Colonic mucosa (tissue), 4 donors: ENCODE data around the gene DSG2. TPM values are rescaled to one million over a fixed set of nuclear protein-coding genes. Genes with fewer than 3 reads are reported as not detected.
"Not testable (repeated sequence)": the region's sequence is repeated elsewhere in the genome, so short reads cannot be mapped to it uniquely, and the experiment has no call there.

Source experiments
- DNase-seq: peaks from one replicate; pipeline ENCODE4 v3.0.0-alpha.2; 2020
- H3K27ac ChIP-seq: fragments of 200-600 bp; one replicate; pipeline ENCODE4 v1.8.0; 2021
- H3K27me3 ChIP-seq: fragments of 200-600 bp; one replicate; pipeline ENCODE4 v1.8.0; 2021
- H3K36me3 ChIP-seq: fragments of 200-600 bp; one replicate; pipeline ENCODE4 v1.8.0; 2021
- H3K4me1 ChIP-seq: fragments of 200-600 bp; one replicate; pipeline ENCODE4 v1.8.0; 2021; ENCODE audit warnings: mild to moderate bottlenecking
- H3K4me3 ChIP-seq: fragments of 200-600 bp; one replicate; pipeline ENCODE4 v1.8.0; 2021
- H3K9ac ChIP-seq, 2 donors: one replicate each; pipeline ENCODE4 v1.7.0; 2013; ENCODE audit warnings: control low read depth in 2 of 2, low read depth in 2 of 2, low read length in 2 of 2
- H3K9me3 ChIP-seq: fragments of 200-600 bp; one replicate; pipeline ENCODE4 v1.8.0; 2021
- intact Hi-C: fragments of 100-400 bp; cut with DNase I; formaldehyde crosslinking; loops from one replicate; pipeline ENCODE4 v1.14.1; 2022
- total RNA-seq, 2 donors: library from RNA; stranded (reverse); fragmentation: NEBNext Ultra II Directional in 1 of 2; extraction: Animal tissue kit (Norgen Biotek cat#: 25700) in 1 of 2; gene quantifications; one replicate each; pipeline ENCODE4 v1.2.1, GENCODE V29; 2021
- TF ChIP-seq, protein P1 (sequence below): fragments of 200-600 bp; IDR thresholded peaks from one replicate; pipeline ENCODE4 v1.8.0; 2022; ENCODE audit warnings: antibody characterized with exemption, mild to moderate bottlenecking
- donor health status: healthy.
- donor health status: DM: no; HTN: no; CAD: no.
- donor health status: DM: no; HTN: no; CAD: no.

DSG2 gene
- total RNA-seq, 2 donors from 2014 or later: 237 to 308 TPM

DNA sequence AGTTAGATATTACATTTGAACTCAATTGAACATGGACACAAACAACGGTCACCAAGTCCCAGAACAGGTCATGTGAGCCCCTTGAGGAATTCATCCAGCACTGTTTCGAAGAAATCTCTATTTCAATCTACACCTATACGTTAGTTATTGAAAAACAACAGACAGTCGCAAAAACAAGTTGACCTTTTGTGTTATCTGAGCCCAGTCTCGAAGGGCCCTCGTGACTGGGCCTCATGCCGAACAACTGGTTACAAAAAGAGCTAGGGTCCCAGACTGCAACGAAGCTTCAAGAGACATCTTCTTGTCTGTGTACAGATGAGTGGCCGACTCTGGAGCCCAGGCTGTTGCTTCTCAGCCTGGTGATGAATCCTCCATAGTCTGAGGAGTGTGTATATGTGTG lies 5.3 kb upstream of the DSG2 start:
- Histone ChIP-seq H3K27ac (no peak overlapping the region), H3K9me3 (no peaks in the 10 kb centered on the region), H3K9ac (no peak overlapping the region), H3K4me1 (no peaks in the 10 kb centered on the region), H3K36me3 (no peaks in the 10 kb centered on the region), H3K4me3 (no peak overlapping the region), H3K27me3 (no peaks in the 10 kb centered on the region)
- no peak for DNase-seq
- TF ChIP-seq, protein P1, sequence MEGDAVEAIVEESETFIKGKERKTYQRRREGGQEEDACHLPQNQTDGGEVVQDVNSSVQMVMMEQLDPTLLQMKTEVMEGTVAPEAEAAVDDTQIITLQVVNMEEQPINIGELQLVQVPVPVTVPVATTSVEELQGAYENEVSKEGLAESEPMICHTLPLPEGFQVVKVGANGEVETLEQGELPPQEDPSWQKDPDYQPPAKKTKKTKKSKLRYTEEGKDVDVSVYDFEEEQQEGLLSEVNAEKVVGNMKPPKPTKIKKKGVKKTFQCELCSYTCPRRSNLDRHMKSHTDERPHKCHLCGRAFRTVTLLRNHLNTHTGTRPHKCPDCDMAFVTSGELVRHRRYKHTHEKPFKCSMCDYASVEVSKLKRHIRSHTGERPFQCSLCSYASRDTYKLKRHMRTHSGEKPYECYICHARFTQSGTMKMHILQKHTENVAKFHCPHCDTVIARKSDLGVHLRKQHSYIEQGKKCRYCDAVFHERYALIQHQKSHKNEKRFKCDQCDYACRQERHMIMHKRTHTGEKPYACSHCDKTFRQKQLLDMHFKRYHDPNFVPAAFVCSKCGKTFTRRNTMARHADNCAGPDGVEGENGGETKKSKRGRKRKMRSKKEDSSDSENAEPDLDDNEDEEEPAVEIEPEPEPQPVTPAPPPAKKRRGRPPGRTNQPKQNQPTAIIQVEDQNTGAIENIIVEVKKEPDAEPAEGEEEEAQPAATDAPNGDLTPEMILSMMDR: no peak
- intact Hi-C loops: no loop called here

DNA sequence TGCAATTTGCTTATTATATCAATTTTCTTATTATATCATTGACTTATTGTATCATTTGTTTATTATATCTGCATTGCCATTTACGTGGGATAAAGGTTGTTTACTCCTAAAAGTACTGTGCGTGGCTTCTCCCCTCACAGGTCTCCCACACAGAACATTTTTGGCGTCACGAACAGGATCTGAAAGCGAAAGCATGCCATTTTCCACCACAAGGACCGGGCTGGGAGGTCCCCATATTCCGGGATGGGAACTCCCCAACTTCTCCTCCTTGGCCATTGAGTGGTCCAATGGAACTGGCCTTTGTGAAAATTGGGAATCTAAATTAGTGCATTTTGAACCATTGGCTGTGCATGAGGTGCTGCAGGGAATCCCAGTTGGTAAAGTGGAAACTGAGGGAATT lies 4.8 kb upstream of the DSG2 start:
- H3K27me3 ChIP-seq: no peaks in the 10 kb centered on the region
- no peak overlapping the region for H3K27ac ChIP-seq
- no peaks in the 10 kb centered on the region for H3K9me3 ChIP-seq
- intact Hi-C loops: no loop called here
- TF ChIP-seq, protein P1: no peak
- H3K4me3 ChIP-seq: no peak overlapping the region
- H3K4me1 ChIP-seq: no peaks in the 10 kb centered on the region
- no peaks in the 10 kb centered on the region for H3K36me3 ChIP-seq
- no peak for DNase-seq
- H3K9ac ChIP-seq: no peak overlapping the region

DNA sequence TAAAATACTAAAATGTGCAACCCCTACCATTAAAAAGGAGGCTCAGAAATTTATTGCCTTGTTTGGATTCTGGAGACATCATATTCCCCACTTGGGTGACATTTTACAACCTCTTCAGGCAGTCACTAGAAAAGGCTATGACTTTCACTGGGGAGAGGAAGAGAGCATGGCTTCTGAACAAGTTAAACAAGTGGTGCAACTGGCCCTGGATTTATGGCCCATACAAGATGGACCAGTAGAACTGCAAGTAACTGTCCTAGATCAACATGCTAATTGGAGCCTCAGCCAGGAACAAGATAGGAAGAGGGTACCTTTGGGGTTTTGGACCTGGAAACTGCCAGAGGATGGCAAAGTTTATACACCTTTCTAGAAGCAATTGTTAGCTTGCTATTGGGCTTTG lies 4.0 kb upstream of the DSG2 start:
- intact Hi-C loops: no loop called here
- Histone ChIP-seq H3K9ac (no peak overlapping the region), H3K36me3 (no peaks in the 10 kb centered on the region), H3K27me3 (no peaks in the 10 kb centered on the region), H3K4me1 (no peaks in the 10 kb centered on the region), H3K4me3 (no peak overlapping the region), H3K9me3 (no peaks in the 10 kb centered on the region), H3K27ac (no peak overlapping the region)
- TF ChIP-seq, protein P1: no peak
- peak; percentile 42 for DNase-seq

DNA sequence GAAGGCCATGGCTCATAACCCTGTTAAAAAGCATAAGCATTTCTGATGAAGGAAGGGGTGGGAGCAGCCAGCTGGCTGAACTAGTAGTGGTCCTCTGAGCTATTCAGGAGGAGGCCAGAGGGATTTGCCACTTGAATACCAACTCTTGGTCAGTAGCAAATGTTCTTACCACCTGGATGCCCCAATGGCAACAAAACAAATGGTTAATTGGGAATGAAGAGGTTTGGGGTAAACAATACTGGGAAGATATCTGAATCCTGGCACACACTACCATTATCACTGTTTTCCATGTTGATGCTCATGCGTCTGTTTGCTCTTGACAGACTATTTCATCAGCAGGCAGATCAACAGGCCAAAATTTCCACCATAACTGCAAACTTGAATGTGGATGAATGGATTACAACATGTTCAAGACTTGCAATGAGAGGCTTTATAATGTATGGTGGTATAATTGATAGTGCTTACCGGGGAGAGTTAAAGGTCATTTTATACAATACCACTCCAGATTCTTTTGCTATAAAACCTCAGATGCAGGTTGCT lies 3.2 kb upstream of the DSG2 start:
- H3K4me1 ChIP-seq, DNase-seq, H3K27me3 ChIP-seq, H3K36me3 ChIP-seq, intact Hi-C loops, H3K4me3 ChIP-seq, H3K9me3 ChIP-seq, H3K9ac ChIP-seq, H3K27ac ChIP-seq: not testable (repeated sequence)

DNA sequence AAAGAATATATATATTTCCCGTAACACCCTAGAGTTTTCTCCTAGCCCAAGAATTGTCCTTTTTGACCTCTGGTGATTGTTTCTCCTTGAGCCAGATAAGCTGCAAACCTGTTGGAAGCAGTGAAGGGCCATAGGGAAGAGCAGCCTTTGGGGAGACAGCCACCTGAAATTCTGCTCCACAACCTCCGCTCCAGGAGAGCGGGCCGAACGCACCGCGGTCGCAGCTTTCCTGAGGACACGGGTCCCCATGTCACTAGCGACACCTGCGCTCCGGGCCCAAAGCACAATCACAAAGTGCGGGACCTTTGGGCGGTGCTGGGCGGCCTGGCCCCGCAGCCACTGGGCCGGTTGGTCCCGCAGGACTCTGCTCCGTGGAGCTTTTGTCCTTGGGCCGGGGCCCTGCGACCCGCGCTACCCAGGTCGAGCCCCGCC lies 557 bp upstream of the DSG2 start:
- Histone ChIP-seq H3K9ac (peak overlapping the region; percentile 64 to 81), H3K4me3 (peak overlapping the region; percentile 66), H3K9me3 (no peaks in the 10 kb centered on the region), H3K36me3 (no peaks in the 10 kb centered on the region), H3K27me3 (no peaks in the 10 kb centered on the region), H3K4me1 (peaks cover 4% of the 10 kb centered on the region), H3K27ac (peak overlapping the region; percentile 97)
- no peak for DNase-seq
- TF ChIP-seq, protein P1: no peak
- intact Hi-C loops: no loop called here

DNA sequence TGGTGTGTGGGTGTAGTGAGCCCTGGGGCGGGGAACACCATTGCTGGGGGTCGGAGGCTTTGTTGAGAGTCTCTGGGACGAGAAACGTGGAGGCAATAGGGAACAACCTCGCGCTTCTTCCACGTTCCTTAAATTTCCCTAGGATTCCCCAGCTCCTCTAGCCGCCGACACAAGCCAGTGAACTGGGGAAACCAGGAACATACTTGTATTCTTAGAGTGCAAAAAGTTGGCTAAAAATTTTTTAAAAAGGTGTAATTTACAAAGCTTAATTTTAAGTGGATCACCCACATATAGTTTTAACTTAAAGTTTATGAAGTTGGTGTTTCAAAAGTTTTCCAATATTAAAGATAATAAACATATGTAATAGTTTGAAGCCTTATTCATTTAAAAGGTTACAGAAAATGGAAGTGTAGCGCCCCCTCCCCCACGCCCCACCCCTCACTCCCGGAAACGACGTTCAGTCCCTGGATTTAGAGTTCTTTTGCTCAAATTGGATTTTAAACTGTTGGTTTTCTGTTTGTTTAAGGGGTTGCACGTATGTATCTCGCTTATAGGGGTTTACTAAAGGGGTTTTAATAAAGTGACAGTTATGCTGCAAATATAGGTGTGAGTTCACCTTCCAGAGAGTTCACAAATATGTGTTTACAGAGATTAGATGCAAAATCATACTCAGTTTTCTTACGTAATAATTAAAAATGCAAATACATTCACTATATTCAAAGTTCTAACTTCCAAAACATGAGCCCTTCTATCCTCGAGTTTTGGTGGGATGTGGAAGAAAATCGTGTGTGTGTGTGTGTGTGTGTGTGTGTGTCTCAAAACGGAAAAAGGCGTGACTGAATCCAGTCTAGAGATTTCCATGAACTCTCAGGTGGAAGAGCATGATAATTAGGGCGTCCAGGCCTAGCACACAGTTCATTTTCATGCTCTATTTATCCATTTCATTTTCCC lies 872 bp downstream of the DSG2 start:
- Histone ChIP-seq H3K9me3 (no peaks in the 10 kb centered on the region), H3K27ac (peak overlapping the region; percentile 97), H3K27me3 (no peaks in the 10 kb centered on the region), H3K36me3 (no peaks in the 10 kb centered on the region), H3K9ac (peak overlapping the region; percentile 83 to 88), H3K4me1 (peaks cover 4% of the 10 kb centered on the region), H3K4me3 (peak overlapping the region; percentile 66)
- intact Hi-C loops: no loop called here
- TF ChIP-seq, protein P1: no peak
- peak; percentile 67 for DNase-seq
